H1 (cell line): Measurements from ENCODE around the gene HDX. TPM values are rescaled to one million over a fixed set of nuclear protein-coding genes. Genes with fewer than 3 reads are reported as not detected.

Experiments used
- CTCF ChIA-PET: fragments of 300-600 bp; sonication (Branson Sonifier 250); formaldehyde crosslinking; loops from one replicate; lab custom pipeline; 2021; ENCODE audit not compliant: partially characterized antibody; lab: Charles Lee
- POLR2A ChIA-PET: fragments of 300-600 bp; sonication (Branson Sonifier 250); formaldehyde crosslinking; loops from one replicate; lab custom pipeline; 2021; ENCODE audit warnings: inconsistent platforms; ENCODE audit not compliant: partially characterized antibody; lab: Charles Lee
- DNase-seq, 2 experiments: peaks; one replicate each; pipeline versions ENCODE4 v3.0.0 to v3.0.0-alpha.2; 2010 to 2022; ENCODE audit warnings: low spot score in 2 of 2, low read depth in 1 of 2, mixed read lengths in 1 of 2
- FAIRE-seq: peaks from 2 replicates; lab custom pipeline; 2011; peaks lifted over from hg19 to GRCh38; lab: Jason Lieb, UNC
- H2AFZ ChIP-seq: 2 replicates; pipeline ENCODE4 v1.8.1; 2012; ENCODE audit warnings: low read length, inconsistent platforms
- H2AK5ac ChIP-seq: 2 replicates; pipeline ENCODE4 v1.6.1; 2013; ENCODE audit warnings: low read depth, low read length
- H2BK120ac ChIP-seq: replicated peaks from 2 replicates; pipeline ENCODE3; 2013; ENCODE audit warnings: low read depth, low read length, inconsistent platforms
- H2BK12ac ChIP-seq: 2 replicates; pipeline ENCODE4 v1.6.1; 2013; ENCODE audit warnings: low read depth, low read length
- H2BK15ac ChIP-seq: 2 replicates; pipeline ENCODE4 v1.6.1; 2013; ENCODE audit warnings: low read length
- H2BK20ac ChIP-seq: 2 replicates; pipeline ENCODE4 v1.6.1; 2013; ENCODE audit warnings: low read length
- H2BK5ac ChIP-seq: 2 replicates; pipeline ENCODE4 v1.6.1; 2013; ENCODE audit warnings: low read depth, low read length
- H3K14ac ChIP-seq: 2 replicates; pipeline ENCODE4 v1.6.1; 2013; ENCODE audit warnings: inconsistent platforms; ENCODE audit not compliant: insufficient read length
- H3K18ac ChIP-seq: 2 replicates; pipeline ENCODE4 v1.6.1; 2013; ENCODE audit warnings: low read length; ENCODE audit errors: extremely low read depth
- H3K23ac ChIP-seq: 2 replicates; pipeline ENCODE4 v1.6.1; 2013; ENCODE audit warnings: inconsistent platforms; ENCODE audit not compliant: insufficient read length
- H3K23me2 ChIP-seq: 2 replicates; pipeline ENCODE4 v1.6.1; 2013; ENCODE audit warnings: low read depth, low read length
- H3K27ac ChIP-seq: 2 replicates; pipeline ENCODE4 v1.6.1; 2011; ENCODE audit warnings: low read depth, low read length, inconsistent platforms
- H3K27me3 ChIP-seq, 4 experiments: replicated peaks in 1 of 4; 1 replicate in 1 of 4; 2 replicates in 3 of 4; pipeline versions ENCODE4 v1.6.1 to v1.8.1; 2011 to 2013; ENCODE audit warnings: low read length in 3 of 4, mild to moderate bottlenecking in 3 of 4, inconsistent platforms in 2 of 4, mixed read lengths in 2 of 4, moderate library complexity in 1 of 4; ENCODE audit not compliant: control insufficient read depth in 3 of 4, insufficient read depth in 3 of 4; ENCODE audit errors: extremely low read depth in 1 of 4
- H3K36me3 ChIP-seq, 4 experiments: 2 replicates each; pipeline versions ENCODE4 v1.6.1 to v1.8.1; 2011 to 2013; ENCODE audit warnings: mild to moderate bottlenecking in 4 of 4, low read length in 3 of 4, moderate library complexity in 2 of 4, control low read depth in 1 of 4, inconsistent platforms in 1 of 4; ENCODE audit not compliant: insufficient read depth in 4 of 4, control insufficient read depth in 2 of 4
- H3K4ac ChIP-seq: replicated peaks from 2 replicates; pipeline ENCODE3; 2013; ENCODE audit warnings: low read length, low read depth, mixed read lengths, inconsistent platforms; ENCODE audit not compliant: insufficient read length
- H3K4me1 ChIP-seq, 4 experiments: replicated peaks in 1 of 4; 1 replicate in 1 of 4; 2 replicates in 3 of 4; pipeline versions ENCODE4 v1.6.1 to v1.8.1; 2011 to 2013; ENCODE audit warnings: low read length in 3 of 4, inconsistent platforms in 2 of 4, mixed read lengths in 1 of 4; ENCODE audit not compliant: insufficient read depth in 4 of 4, control insufficient read depth in 3 of 4
- H3K4me2 ChIP-seq, 2 experiments: 2 replicates each; pipeline versions ENCODE4 v1.6.1 to v1.8.1; 2011 to 2013; ENCODE audit warnings: low read depth in 2 of 2, low read length in 2 of 2, control low read depth in 1 of 2, inconsistent platforms in 1 of 2, mild to moderate bottlenecking in 1 of 2; ENCODE audit not compliant: insufficient read depth in 1 of 2
- H3K4me3 ChIP-seq, 4 experiments: fragments of 200-600, 300-600 bp in 1 of 4; sonication (generic), shearing (Covaris generic), sonication (Bioruptor Twin) in 1 of 4; 2 replicates each; pipeline versions ENCODE4 v1.5.1 to v1.8.1; 2011 to 2016; ENCODE audit warnings: low read length in 4 of 4, low read depth in 3 of 4, control low read depth in 2 of 4, inconsistent platforms in 2 of 4, mild to moderate bottlenecking in 2 of 4, mixed read lengths in 1 of 4, moderate library complexity in 1 of 4; ENCODE audit not compliant: insufficient read depth in 2 of 4; ENCODE audit errors: extremely low read depth in 1 of 4
- H3K56ac ChIP-seq: replicated peaks from 2 replicates; pipeline ENCODE3; 2013; ENCODE audit warnings: low read depth, mild to moderate bottlenecking, mixed read lengths, low read length, inconsistent platforms; ENCODE audit not compliant: insufficient read length
- H3K79me1 ChIP-seq: 2 replicates; pipeline ENCODE4 v1.6.1; 2013; ENCODE audit warnings: low read depth, low read length, control low read depth
- H3K79me2 ChIP-seq, 2 experiments: 2 replicates each; pipeline versions ENCODE4 v1.6.1 to v1.8.1; 2012 to 2013; ENCODE audit warnings: low read length in 2 of 2, mild to moderate bottlenecking in 2 of 2, inconsistent platforms in 1 of 2; ENCODE audit not compliant: insufficient read depth in 2 of 2, control insufficient read depth in 1 of 2
- H3K9ac ChIP-seq, 4 experiments: replicated peaks in 1 of 4; 1 replicate in 1 of 4; 2 replicates in 3 of 4; pipeline versions ENCODE4 v1.6.1 to v1.8.1; 2011 to 2013; ENCODE audit warnings: low read depth in 3 of 4, low read length in 3 of 4, control low read depth in 2 of 4, mild to moderate bottlenecking in 2 of 4, moderate library complexity in 2 of 4, inconsistent platforms in 1 of 4; ENCODE audit errors: extremely low read depth in 1 of 4
- H3K9me3 ChIP-seq, 2 experiments: 2 replicates each; pipeline versions ENCODE4 v1.6.1 to v1.8.1; 2012 to 2013; ENCODE audit warnings: mild to moderate bottlenecking in 2 of 2, moderate library complexity in 2 of 2, control low read depth in 1 of 2, inconsistent platforms in 1 of 2, low read depth in 1 of 2, low read length in 1 of 2, mixed read lengths in 1 of 2; ENCODE audit not compliant: insufficient read depth in 2 of 2
- H4K20me1 ChIP-seq, 2 experiments: replicated peaks in 1 of 2; 2 replicates each; pipeline versions ENCODE3 to v1.8.1; 2011 to 2013; ENCODE audit warnings: inconsistent platforms in 2 of 2, low read length in 2 of 2, mild to moderate bottlenecking in 1 of 2; ENCODE audit not compliant: insufficient read depth in 2 of 2, control insufficient read depth in 1 of 2
- H4K5ac ChIP-seq: 2 replicates; pipeline ENCODE4 v1.6.1; 2013; ENCODE audit warnings: low read length, low read depth, mixed read lengths, inconsistent platforms; ENCODE audit not compliant: insufficient read length
- H4K8ac ChIP-seq: 2 replicates; pipeline ENCODE4 v1.8.0; 2013; ENCODE audit warnings: mild to moderate bottlenecking, moderate library complexity, low read length, inconsistent platforms; ENCODE audit not compliant: insufficient read depth; ENCODE audit errors: extremely low read depth
- H4K91ac ChIP-seq: replicated peaks from 2 replicates; pipeline ENCODE3; 2013; ENCODE audit warnings: low read length, mixed read lengths, inconsistent platforms; ENCODE audit not compliant: insufficient read length
- BCL11A ChIP-seq, 2 experiments: IDR thresholded peaks; one replicate each; pipeline ENCODE4 v1.6.1; 2011; ENCODE audit warnings: low read depth in 2 of 2, low read length in 2 of 2, mild to moderate bottlenecking in 2 of 2
- CBX5 ChIP-seq: fragments of 300-800, 300-1000 bp; sonication (generic); IDR thresholded peaks from 2 replicates; pipeline ENCODE4 v1.7.1; 2016; ENCODE audit warnings: antibody characterized with exemption, low read length, low read depth
- CEBPB ChIP-seq: IDR thresholded peaks from 2 replicates; pipeline ENCODE4 v1.6.1; 2012; ENCODE audit warnings: low read depth, low read length
- CHD1 ChIP-seq: IDR thresholded peaks from 2 replicates; pipeline ENCODE4 v1.6.1; 2012; ENCODE audit warnings: low read depth, low read length, improper control_type of control experiment
- EGR1 ChIP-seq: IDR thresholded peaks from 2 replicates; pipeline ENCODE4 v1.6.1; 2011; ENCODE audit warnings: low read depth, low read length, borderline replicate concordance
- FOSL1 ChIP-seq: IDR thresholded peaks from 2 replicates; pipeline ENCODE4 v1.6.1; 2011; ENCODE audit warnings: mild to moderate bottlenecking, low read depth, low read length, moderate library complexity; ENCODE audit not compliant: insufficient read depth
- GABPA ChIP-seq: IDR thresholded peaks from 2 replicates; pipeline ENCODE4 v1.6.1; 2011; ENCODE audit warnings: mild to moderate bottlenecking, low read length, moderate library complexity, borderline replicate concordance; ENCODE audit not compliant: insufficient read depth
- POU5F1 ChIP-seq: IDR thresholded peaks from 2 replicates; pipeline ENCODE4 v1.6.1; 2011; ENCODE audit warnings: low read depth, mild to moderate bottlenecking, low read length, moderate library complexity
- RFX5 ChIP-seq: IDR thresholded peaks from 2 replicates; pipeline ENCODE4 v1.6.1; 2011; ENCODE audit warnings: low read depth, low read length, improper control_type of control experiment, borderline replicate concordance
- SIN3A ChIP-seq, 2 experiments: IDR thresholded peaks in 1 of 2; conservative IDR thresholded peaks in 1 of 2; 2 replicates each; pipeline ENCODE4 v1.6.1; 2011 to 2012; ENCODE audit warnings: low read length in 2 of 2, improper control_type of control experiment in 1 of 2, low read depth in 1 of 2, mild to moderate bottlenecking in 1 of 2
- SIRT6 ChIP-seq: IDR thresholded peaks from one replicate; pipeline ENCODE4 v1.7.1; 2012; ENCODE audit warnings: low read length, inconsistent platforms
- polyA plus RNA-seq, 7 experiments: library from polyadenylated mRNA; depleted of rRNA in 3 of 7; stranded (reverse) in 5 of 7; unstranded in 2 of 7; fragments of >200 nt in 5 of 7; fragments of 200-250 nt in 2 of 7; gene quantifications; 1 replicate in 5 of 7; 2 replicates in 1 of 7; 4 replicates in 1 of 7; pipeline versions ENCODE4 v1.2.1 to v1.2.3, GENCODE V29; 2011 to 2013; ENCODE audit warnings: missing spikeins in 2 of 7, mixed read lengths in 2 of 7
- total RNA-seq: library from RNA; stranded (reverse); fragmentation: NEBNext Ultra II Directional; extraction: Animal tissue kit (Norgen Biotek cat#: 25700); gene quantifications from 2 replicates; pipeline ENCODE4 v1.2.1, GENCODE V29; 2021
- TF ChIP-seq, protein P1 (sequence below): IDR thresholded peaks from 2 replicates; pipeline ENCODE4 v1.6.1; 2012; ENCODE audit warnings: inconsistent platforms

Gene HDX
- total and polyA plus RNA-seq, 2 of the 8 experiments (the other 6 are each of a cell fraction or from before 2014, with no cell fraction given): 0.54 to 10.2 TPM

DNA sequence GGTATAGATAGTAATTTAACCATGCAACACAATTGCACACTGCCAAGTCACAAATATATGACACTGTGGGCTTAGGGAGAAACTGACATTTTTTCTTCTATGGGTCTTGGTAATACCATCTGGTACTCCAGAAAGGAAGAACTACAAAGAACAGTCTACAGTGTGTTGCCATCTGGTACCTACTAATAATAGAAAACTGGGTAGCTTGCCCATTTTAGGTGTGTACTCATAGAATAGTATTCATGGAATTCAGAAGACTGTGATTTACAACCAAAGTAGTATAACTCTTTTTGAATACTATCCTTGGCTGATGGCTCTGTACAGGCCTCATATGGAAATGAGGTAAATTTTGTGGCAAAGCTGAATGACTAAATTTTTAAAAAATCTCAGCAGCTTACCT is 181.6 kb downstream of the HDX start:
- Histone ChIP-seq H2BK120ac (no peak overlapping the region), H4K5ac (no peak overlapping the region), H4K91ac (no peak overlapping the region), H3K23ac (no peak overlapping the region), H2AK5ac (no peak overlapping the region), H2BK12ac (no peak overlapping the region), H3K56ac (no peak overlapping the region), H2BK20ac (no peak overlapping the region), H3K9ac (no peak overlapping the region), H3K14ac (no peak overlapping the region), H3K79me2 (no peaks in the 10 kb centered on the region), H3K27ac (no peak overlapping the region), H3K4me2 (no peak overlapping the region), H3K36me3 (no peaks in the 10 kb centered on the region), H3K4me3 (no peak overlapping the region), H2BK15ac (no peak overlapping the region), H3K23me2 (no peaks in the 10 kb centered on the region), H3K18ac (no peak overlapping the region), H3K9me3 (no peaks in the 10 kb centered on the region), H4K20me1 (no peaks in the 10 kb centered on the region), H3K79me1 (no peaks in the 10 kb centered on the region), H2AFZ (no peak overlapping the region), H3K27me3 (no peaks in the 10 kb centered on the region), H4K8ac (no peak overlapping the region), H3K4ac (no peak overlapping the region), H2BK5ac (no peak overlapping the region), H3K4me1 (no peaks in the 10 kb centered on the region; a peak in 1 of 7 replicates)
- DNase-seq (no peak), FAIRE-seq (no peak)
- TF ChIP-seq CHD1 (no peak), GABPA (no peak), BCL11A (IDR thresholded peaks at IDR 0.05; ENCODE audit: low read depth in 2 of 2, low read length in 2 of 2) (no peak), POU5F1 (no peak), FOSL1 (no peak), CEBPB (no peak), SIRT6 (no peak), EGR1 (no peak), CBX5 (no peak), SIN3A (conservative IDR thresholded peaks at IDR 0.05 in 1 of 2, IDR thresholded peaks at IDR 0.05 in 1 of 2; ENCODE audit: low read depth in 1 of 2, low read length in 2 of 2) (no peak), RFX5 (no peak)
- TF ChIP-seq, protein P1, sequence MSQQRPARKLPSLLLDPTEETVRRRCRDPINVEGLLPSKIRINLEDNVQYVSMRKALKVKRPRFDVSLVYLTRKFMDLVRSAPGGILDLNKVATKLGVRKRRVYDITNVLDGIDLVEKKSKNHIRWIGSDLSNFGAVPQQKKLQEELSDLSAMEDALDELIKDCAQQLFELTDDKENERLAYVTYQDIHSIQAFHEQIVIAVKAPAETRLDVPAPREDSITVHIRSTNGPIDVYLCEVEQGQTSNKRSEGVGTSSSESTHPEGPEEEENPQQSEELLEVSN: no peak
- ChIA-PET POLR2A (no interaction called here), CTCF (interaction anchor here (1.0 kb wide), 1 partner anchor 20 kb away, joined by 3 read pairs; no protein-coding TSS in a partner anchor)
